Left renal cortex interstitium (tissue), 4 donors: Measurements from ENCODE around the gene CPNE2. TPM values are rescaled to one million over a fixed set of nuclear protein-coding genes. Genes with fewer than 3 reads are reported as not detected.
A peak's percentile ranks its signal among the peaks of the same experiment; 100 is the strongest.
"Not testable (repeated sequence)": the region's sequence is repeated elsewhere in the genome, so short reads cannot be mapped to it uniquely, and the experiment has no call there.

Experiments used
- DNase-seq, 4 donors: peaks; one replicate each; pipeline ENCODE4 v3.0.0-alpha.2; 2013; ENCODE audit warnings: low read depth in 4 of 4, low spot score in 2 of 4, missing footprints in 1 of 4
- polyA plus RNA-seq, 4 donors: library from polyadenylated mRNA; unstranded; fragments of 120-200 nt; gene quantifications; one replicate each; pipeline ENCODE4 v1.2.1, GENCODE V29; 2013; ENCODE audit not compliant: insufficient read length in 4 of 4

The CPNE2 gene
- polyA plus RNA-seq, 4 donors = 32.4 to 40.9 (median 38.8) TPM

DNA sequence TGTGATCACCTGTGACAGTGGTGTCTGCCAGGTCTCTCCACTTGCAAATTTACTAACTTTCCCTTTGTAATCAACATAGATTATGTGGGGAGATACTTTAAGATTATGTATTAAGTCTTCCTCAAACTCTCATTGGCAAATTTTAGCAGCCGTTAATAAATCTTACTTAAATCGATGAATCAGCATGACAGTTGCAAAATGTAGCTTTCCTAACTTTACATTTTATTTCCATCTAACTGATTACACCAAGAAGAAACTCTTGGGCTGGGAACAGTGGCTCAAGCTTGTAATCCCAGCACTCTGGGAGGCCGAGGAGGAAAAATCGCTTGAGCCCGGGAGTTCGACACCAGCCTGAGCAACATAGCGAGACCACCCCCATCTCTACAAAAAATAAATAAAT is 23.3 kb upstream of the CPNE2 start:
- DNase-seq = no peak

DNA sequence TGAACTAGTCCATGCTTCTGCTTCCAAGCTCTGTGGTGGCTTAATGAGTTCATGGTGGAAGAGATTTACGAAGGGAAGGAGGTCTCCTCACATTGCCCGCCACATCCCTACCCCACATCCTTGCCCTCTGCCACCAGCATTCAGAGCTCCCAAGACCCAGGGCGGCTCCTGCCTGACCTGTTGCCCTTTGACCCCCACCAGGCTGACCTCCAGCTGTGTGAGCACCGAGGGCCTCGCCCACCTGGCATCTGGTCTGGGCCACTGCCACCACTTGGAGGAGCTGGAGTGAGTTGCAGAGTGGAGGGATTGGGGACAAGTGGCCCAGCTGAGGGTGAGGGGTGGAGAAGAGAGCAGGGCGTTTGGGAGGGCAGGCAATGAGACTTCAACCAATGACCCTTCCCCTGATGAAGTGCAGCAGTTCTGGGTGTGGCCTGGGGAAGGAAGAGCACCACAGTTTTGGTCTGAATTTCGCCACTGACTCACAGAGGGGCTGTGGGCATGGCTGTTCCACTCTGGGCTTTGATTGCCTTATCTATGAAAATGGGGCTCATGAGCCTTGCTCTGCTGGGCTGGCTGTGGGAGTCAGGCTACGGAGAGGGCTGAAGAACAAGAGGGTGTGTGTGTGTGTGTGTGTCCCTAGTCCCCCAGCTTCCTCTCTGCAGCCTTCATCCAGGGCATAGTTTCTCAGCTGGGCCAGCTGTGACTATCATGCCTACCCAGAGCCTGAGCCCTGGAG is 22.6 kb upstream of the CPNE2 start:
- DNase-seq = no peak

DNA sequence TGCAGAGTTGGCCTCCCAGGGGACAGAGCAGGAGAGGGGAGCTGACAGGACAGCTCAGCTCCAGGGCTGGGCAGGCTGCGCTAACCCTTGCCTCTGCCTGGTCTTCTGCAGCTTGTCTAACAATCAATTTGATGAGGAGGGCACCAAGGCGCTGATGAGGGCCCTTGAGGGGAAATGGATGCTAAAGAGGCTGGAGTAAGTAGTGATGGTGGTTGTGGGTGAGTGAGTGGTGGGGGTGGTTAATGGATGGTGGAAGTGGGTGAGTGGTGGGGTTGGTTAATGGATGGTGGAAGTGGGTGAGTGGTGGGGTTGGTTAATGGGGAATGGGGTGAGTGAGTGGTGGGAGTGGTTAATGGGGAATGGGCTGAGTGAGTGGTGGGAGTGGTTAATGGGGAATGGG is 22.0 kb upstream of the CPNE2 start:
- no peak for DNase-seq

DNA sequence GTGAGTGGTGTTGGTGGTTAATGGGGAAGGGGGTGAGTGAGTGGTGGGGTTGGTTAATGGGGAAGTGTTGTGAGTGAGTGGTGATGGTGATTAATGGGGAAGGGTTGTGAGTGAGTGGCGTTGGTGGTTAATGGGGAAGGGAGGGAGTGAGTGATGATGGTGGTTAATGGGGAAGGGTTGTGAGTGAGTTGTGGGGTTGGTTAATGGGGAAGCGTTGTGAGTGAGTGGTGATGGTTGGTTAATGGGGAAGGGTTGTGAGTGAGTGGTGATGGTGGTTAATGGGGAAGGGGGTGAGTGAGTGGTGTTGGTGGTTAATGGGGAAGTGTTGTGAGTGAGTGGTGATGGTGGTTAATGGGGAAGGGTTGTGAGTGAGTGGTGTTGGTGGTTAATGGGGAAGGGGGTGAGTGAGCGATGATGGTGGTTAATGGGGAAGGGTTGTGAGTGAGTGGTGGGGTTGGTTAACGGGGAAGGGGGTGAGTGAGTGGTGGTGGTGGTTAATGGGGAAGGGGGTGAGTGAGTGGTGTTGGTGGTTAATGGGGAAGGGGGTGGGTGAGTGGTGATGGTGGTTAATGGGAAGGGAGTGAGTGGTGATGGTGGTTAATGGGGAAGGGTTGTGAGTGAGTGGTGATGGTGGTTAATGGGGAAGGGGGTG is 21.2 kb upstream of the CPNE2 start:
- not testable (repeated sequence) for DNase-seq

DNA sequence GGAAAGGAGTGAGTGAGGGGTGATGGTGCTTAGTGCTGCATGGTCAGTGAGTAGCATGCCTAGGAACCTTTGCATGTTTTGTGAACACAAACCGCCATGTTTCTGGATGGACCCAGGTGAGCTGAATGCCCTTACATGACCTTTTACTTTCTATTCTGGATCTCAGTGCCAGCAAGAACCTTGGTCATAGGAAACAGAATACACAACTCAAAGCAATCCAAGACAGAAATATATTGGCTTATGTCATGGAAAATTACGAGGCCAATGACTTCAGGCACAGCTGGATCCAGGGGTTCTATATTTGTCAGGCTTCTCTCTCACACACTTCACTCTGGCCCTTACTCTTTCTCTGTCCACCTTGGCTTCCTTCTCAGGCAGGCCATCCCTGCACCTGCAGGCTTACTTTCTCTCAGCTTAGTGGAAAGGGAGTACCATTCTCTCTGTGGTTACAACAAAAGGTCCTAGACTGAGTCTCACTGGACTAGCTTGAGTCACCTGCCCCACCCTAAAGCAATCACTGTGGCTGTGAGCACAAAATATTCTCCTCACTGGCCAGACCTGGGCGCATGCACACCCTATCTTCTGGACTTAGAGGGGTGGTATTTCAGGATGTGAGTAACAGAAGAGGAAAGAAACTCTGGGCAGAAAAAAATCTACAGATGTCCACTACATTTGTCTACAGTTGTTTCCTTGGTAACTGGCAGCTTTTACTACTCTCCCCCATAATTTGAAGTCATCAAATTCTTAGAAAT is 20.4 kb upstream of the CPNE2 start:
- no peak for DNase-seq

DNA sequence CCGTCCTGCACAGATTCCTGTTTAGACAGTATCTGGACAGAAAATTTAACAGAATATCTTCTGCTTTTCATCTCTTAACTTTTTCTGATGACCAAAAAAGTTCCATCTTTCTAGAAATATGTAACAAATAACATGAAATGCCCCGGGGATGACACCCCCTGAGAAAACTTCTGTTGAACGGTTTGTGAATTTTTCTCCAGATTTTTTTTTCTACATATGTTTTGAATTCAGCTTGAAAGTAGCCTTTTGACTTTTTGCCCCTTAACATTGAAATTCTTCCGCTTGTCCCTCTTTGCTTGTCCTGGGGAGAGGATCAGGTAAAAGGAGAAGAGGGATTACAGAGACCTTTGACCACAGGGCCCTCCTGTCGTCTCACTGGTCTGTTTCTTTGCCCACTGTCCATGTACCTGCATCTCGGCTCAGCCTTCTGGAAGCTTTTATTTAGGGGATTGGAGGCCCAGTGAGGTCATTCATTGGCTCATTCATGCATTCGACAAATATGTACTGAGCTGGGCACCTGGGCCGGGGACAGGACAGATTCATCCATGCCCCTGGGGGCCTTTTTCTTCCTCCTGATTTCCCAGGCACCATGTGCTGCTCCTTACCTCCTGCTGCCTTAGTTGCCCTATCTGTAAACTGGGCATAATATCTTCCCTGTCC is 19.6 kb upstream of the CPNE2 start:
- DNase-seq = no peak

DNA sequence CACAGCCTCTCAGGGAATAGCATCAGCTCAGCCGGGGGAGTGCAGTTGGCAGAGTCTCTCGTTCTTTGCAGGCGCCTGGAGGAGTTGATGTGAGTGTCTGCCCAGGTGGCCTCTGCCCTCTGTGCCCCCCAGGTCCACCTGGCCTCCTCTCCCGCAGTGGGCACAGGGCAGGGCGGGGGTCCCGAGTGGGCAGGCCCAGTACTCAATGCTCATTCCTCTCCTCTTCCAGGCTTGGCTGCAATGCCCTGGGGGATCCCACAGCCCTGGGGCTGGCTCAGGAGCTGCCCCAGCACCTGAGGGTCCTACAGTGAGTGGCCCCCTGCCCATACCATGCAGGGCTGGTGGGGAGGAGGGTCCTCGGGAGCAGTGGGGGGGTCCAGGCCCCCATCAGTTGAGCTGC is 14.7 kb upstream of the CPNE2 start:
- no peak for DNase-seq

DNA sequence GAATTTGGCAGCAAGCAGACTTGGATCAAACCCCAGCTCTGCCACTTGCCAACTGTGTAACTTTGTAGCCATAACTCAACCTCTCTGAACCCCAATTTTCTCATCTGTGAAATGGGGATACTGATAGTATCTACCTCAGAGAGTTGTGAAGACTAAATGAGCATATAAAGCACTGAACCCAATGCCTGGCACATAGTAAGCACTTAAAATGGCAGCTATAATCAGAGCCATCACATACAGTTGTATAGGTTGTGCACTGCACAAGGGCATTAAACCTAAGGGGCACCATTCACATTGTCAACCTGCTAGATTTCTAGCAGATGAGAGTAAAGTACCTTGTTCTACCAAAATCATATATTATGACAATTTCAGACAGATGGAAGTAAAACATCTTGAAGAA is 10.6 kb upstream of the CPNE2 start:
- DNase-seq = no peak

DNA sequence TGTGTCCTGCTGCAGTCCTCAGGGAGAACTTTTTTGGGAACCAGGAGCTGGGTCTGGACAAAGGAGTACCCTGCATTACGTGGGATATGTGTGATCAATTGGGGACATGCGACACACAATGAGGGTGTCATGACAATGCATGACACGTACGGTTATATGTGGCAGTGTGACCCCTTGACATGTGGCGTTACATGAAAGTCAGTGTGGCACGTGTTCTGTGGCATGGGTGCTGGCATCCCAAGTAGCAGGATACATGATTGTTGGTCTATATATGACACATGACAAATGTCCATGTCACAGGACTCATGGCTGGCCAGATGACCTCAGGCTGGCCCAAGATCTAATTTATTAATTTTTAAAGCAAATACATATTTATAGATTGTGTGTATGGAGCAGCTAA is 9.7 kb upstream of the CPNE2 start:
- DNase-seq = no peak

DNA sequence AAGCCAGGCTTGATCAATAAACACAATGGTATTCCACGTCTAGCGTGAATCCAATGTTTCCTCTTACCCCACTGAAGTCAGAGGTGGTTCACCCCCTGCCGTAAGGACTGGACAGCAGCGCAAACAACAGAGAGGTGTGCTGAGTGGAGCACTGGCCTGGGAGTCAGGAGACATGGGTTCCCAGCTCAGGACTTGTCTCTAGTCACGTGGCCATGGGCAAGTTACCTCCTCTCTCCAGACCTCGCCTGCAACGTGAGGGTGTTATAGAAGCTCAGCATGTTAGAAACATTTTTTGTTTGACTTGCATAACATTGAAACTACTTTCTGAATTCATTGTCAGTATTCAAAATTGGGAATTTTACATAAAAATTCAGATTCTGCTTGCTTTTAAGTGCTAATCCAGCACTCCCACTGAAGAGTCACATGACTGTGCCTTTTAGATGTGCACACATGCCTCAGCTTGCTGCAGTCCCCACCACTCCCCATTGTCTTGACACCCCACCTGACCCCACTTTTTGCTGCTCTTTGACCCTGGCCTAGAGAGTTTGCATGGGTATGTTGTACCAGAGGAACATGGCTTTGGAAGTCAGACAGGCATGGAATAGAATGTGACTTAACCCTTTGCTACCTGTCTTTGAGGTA is 8.8 kb upstream of the CPNE2 start:
- no peak for DNase-seq

DNA sequence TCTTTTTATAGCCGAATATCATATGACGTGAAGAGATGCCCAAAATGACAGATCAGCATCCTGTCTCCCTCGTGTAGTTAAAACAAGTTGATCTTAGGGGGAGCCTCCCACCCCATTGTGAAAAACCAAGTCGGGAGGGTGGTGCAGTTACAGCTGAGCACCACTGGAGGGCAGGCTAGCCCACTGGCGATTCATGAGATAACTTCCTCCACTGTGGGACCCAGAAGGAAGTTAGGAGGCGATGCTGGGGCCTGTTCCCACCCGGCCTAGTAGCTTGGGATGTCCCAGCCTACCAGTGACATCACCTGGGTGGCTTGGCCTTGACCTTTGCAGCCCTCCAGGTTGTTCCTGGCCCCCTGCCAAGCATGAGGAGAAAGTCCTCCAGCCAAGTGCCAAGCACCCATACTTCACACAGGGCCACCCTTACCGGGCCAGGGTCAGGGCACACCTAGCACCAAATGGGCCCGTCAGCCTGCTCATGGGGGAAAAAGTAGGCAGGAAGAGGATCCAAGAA is 8.1 kb upstream of the CPNE2 start:
- peak in 1 of 4 donors; percentile 55 for DNase-seq

DNA sequence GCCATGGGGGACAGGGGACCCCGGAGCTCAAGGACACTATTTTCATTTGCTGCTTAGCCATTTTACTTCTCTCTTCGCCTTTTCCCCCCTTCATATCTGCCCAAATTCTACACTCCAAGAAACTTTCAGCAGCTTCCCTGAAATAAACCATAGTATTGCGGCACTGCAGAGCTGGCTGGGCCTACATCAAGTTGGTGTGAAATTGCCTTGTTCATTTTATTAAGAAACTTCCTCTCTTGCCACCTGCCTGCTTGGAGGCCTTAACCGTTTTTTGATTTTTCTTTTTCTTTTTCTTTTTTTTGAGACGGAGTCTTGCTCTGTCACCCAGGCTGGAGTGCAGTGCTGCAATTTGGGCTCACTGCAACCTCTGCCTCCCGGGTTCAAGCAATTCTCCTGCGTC is 7.4 kb upstream of the CPNE2 start:
- DNase-seq = no peak

DNA sequence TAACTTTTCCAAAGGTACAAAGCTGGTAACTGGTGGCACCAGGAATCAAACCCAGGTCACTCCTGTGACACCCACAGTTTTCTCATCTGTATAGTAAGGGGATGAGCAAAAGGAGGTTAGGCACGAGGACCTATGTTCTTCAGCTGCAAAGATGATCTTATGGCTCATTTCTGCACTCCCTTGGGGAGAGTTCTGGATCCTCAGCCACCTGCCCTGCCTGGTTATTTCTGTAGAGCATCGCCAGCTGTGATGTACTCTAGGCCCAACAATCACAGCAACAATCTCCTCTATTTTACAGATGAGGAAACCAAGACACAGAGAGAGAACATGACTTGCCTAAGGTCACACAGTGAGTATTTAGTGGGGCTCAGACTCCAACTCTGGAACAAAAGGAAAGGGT is 5.4 kb upstream of the CPNE2 start:
- DNase-seq = no peak

DNA sequence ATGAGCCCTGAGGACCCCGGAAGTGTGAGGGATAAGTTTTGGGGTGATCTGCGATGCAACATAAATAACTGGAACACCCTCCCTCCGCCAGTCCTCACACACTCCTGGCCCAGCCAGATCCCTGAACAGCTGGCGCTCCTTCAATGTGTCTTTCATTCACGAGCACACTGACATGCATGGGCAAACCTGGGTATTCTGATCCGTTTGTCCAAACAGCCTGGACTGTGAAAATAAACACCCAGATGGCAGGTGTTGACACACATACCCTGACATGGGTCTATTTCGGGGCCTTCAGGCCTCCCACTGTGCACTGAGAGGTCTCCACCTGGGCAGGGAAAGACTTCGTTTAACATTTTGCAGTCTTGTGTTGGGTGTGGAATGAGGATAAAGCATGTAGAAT is 3.0 kb upstream of the CPNE2 start:
- DNase-seq = no peak

DNA sequence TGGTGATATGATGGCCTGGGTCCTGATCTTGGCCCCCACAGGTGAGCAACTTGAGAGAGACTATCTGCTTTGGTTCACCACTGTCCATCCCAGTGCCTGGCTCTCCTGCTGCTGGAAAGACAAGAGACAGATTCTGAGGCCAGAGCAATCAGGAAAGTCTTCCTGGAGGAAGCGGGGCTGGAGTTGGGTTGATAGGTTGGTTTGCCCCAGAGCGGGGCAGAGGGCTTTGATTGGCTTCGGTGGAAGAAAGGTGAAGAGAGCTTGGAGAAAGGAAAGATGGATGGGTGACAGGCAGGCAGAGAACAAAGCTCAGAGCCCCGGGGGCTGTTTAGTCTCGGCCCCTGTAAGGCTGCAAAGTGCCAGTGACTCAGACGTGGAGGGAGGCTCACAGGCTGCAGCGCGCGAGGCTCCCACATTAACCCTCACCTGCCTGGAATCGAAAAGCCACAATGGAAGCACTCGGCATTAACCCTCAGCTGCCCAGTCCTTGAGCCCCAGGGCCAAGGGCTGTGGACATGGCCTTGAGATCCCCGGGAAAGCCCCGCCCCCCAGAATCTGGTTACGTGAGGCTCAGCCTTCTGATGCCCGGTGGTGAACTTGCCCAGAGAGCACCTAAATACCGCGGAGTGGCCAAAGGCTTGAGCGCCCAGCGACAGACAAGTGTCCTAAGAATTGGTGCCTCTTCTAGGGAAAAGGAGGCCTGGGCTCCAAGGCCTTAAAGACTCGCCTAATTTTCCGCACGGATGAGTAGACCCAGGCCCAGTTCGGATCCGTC is 996 bp upstream of the CPNE2 start:
- no peak for DNase-seq

DNA sequence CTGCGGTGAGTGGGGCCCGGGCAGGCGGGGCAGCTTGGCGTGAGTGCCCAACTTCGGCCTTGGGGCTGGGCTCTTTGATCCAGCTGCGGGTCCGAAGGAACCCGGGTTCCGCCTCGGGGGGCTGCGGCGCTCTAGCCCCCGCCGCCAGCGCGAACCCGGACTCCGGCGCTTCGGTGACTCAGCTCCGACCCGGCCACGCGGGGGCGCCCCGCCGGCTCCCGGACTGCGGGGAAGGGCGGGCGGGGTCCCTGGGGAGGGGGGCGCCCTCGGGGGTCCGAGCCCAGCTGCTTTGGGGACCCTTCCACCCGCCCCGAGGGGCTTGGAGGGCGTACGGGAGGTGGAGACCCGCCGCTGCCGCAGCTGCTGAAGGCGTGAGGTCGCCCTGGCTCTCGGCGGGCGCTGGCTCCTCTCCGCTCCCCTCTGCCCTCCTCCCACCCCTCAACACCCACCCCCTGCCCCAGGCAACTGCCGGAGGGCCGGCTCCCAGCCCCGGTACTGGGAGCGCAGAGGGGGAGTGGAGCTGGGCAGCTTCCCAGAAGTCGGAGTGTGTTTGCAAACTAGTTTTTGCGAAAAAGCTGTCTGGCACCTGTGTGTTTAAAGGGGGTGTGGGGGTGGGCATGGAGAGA is 516 bp downstream of the CPNE2 start:
- DNase-seq = no peak

DNA sequence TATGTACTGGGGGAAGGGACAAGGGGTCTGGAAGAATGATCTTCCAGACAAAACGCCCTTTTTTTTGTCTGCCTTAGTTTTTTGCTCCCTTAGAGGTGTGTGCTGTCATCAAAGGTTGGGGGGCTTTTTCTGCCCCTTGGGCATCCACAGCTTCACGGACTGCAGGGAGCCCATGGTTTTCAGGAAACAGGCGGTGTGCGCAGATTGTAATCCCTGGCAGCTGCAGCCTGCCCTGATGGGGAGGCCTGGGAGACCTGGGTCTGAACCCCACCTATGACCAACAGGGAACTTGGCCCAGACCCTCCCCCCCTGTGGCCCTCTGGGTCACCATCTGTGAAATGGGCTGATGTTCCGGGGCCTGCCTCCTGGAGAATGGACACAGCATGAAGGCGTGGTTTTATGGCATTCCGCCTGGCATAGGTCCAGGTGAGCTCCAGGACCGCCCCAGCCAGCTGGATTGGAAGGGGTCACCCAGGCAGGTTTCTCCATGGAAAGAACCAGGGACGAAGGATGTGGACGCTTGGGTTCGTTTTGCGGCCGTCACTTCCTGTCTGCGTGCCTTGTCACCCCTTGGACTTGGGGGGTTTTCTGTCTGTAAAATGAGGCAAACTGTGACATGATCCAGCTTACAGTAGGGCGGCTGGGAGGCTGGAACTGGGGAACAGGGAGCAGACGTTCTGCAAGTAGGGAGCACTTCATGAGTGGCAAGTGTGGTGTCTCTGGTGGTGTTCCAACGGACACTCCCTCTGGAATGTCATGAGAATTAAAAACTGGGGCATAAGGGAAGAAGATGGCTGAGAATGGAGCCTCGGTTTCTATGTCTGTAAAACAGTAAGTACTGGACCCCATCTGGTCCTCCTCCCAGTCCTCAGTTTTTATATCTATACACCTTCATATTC is 1.5 kb downstream of the CPNE2 start:
- no peak for DNase-seq

DNA sequence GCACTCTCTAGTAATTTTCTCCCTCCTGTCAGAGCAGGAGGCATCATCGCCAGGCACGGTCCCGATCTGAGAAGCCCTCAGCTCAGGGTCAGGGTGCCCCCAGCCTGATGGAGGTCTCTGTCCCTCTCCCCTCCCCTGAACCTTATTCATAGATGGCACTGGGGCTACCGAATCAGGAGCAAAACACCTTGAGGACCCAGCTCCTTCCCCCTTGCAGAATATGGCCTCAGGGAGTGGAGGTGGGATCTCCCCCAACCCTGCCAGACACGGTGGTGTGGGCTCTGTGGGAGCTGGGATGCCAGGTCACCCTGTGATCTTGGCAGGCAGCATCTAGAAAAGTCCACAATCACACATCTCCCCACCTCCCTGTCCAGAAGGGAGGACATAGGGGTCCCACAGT is 2.5 kb downstream of the CPNE2 start:
- no peak for DNase-seq
